HepG2 (cell line): Measurements from ENCODE around the gene BLOC1S4. TPM values are rescaled to one million over a fixed set of nuclear protein-coding genes. Genes with fewer than 3 reads are reported as not detected.

ENCODE experiments used
- ARID5B ChIP-seq: IDR thresholded peaks from 2 replicates; pipeline ENCODE4 v1.4.0; 2020; ENCODE audit warnings: mild to moderate bottlenecking, missing genetic modification reagents
- CEBPB ChIP-seq: IDR thresholded peaks from 2 replicates; pipeline ENCODE4 v1.6.1; 2011; ENCODE audit warnings: low read depth, low read length, improper control_type of control experiment, borderline replicate concordance
- KAT2B ChIP-seq: fragments of 150-350 bp; IDR thresholded peaks from 2 replicates; pipeline ENCODE4 v1.6.1; 2014; ENCODE audit warnings: low read depth, low read length, borderline replicate concordance
- MXD1 ChIP-seq: sonication (generic); formaldehyde crosslinking; IDR thresholded peaks from 2 replicates; pipeline ENCODE4 v1.4.0; 2020; ENCODE audit warnings: mild to moderate bottlenecking, missing genetic modification reagents
- NPAS2 ChIP-seq: sonication (generic); formaldehyde crosslinking; IDR thresholded peaks from 2 replicates; pipeline ENCODE4 v1.8.0; 2022; ENCODE audit warnings: mild to moderate bottlenecking, missing genetic modification reagents, borderline replicate concordance
- RXRB ChIP-seq: IDR thresholded peaks from 2 replicates; pipeline ENCODE4 v1.6.1; 2016; ENCODE audit warnings: borderline replicate concordance, missing genetic modification reagents, missing compliant biosample characterization
- TCF12 ChIP-seq, 2 experiments: fragments of 450-650 bp in 1 of 2; sonication (generic) in 1 of 2; formaldehyde crosslinking in 1 of 2; IDR thresholded peaks; 2 replicates each; pipeline versions ENCODE4 v1.6.1 to v1.8.0; 2017 to 2022; ENCODE audit warnings: antibody characterized with exemption in 1 of 2, mild to moderate bottlenecking in 1 of 2, missing genetic modification reagents in 1 of 2, moderate library complexity in 1 of 2
- ZNF674 ChIP-seq: sonication (generic); formaldehyde crosslinking; IDR thresholded peaks from 2 replicates; pipeline ENCODE4 v1.5.0; 2020; ENCODE audit warnings: low read depth, mild to moderate bottlenecking, missing genetic modification reagents
- ZNF710 ChIP-seq: sonication (generic); formaldehyde crosslinking; IDR thresholded peaks from 2 replicates; pipeline ENCODE4 v1.5.0; 2020; ENCODE audit warnings: mild to moderate bottlenecking, missing genetic modification reagents, borderline replicate concordance
- ZNF747 ChIP-seq: sonication (generic); formaldehyde crosslinking; IDR thresholded peaks from 2 replicates; pipeline ENCODE4 v1.8.1; 2023; ENCODE audit warnings: missing genetic modification reagents, mild to moderate bottlenecking, borderline replicate concordance
- polyA plus RNA-seq, 8 experiments: library from polyadenylated mRNA; depleted of rRNA in 3 of 8; stranded (reverse) in 7 of 8; unstranded in 1 of 8; fragments of >200 nt; fragmentation: Illumina TruSeq in 4 of 8; extraction: Trizol in 4 of 8; gene quantifications; 2 replicates each; pipeline versions ENCODE4 v1.2.1 to v1.2.3, GENCODE V29; 2011 to 2016; ENCODE audit warnings: low read depth in 4 of 8, missing spikeins in 1 of 8, mixed read lengths in 1 of 8; ENCODE audit not compliant: insufficient read depth in 1 of 8
- total RNA-seq, 5 experiments: library from RNA; depleted of rRNA; stranded (reverse); fragments of >200 nt; fragmentation: Illumina TruSeq; extraction: Trizol; gene quantifications; 2 replicates each; pipeline ENCODE4 v1.2.3, GENCODE V29; 2016; ENCODE audit warnings: low read depth in 1 of 5
- TF ChIP-seq, protein P1 (sequence below), 2 experiments: fragments of 450-650 bp in 1 of 2; sonication (generic) in 1 of 2; formaldehyde crosslinking in 1 of 2; IDR thresholded peaks; 2 replicates each; pipeline versions ENCODE4 v1.6.1 to v1.8.0; 2016 to 2022; ENCODE audit warnings: antibody characterized with exemption in 1 of 2, mild to moderate bottlenecking in 1 of 2, missing genetic modification reagents in 1 of 2

Gene BLOC1S4
- total and polyA plus RNA-seq, 2 of the 13 experiments (the other 11 are each of a cell fraction or from before 2014, with no cell fraction given), result 15.5 to 20.9 TPM

DNA sequence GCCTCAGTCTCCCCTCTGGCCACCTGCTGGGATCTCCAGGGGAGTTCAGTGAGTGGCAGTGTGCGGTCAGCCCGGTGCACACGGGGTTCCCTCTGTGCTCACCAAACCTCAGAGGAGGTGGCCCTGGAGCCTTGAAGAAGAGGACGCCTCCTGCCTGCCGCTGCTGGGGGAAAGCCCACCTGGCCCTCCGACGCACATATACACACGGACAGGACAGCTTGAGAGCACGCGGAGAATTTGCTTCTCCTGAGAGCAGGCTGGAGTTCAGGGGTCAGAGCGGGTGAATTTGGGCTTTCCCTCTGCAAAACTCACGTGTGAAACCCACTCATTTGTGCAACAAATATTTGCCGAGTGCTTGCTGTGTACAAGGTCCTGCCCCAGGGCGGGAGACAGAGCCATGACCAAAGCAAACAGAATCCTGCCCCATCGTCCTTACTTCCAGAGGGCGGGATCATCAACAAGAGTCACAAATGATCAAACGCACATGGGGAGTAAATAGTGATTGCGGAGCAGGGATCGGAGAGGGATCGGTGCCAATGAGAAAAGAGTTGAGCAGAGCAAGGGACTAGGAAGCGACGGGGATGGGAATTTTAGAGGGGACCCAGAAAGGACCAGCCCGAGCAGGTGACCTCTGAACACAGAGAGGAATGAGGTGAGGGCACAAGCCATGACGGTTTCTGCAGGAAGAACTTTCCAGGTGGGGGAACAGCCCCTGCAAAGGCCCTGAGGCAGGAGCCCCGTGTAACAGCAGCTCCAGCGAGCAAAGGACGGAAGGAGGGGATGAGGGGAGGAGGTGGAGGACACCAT, 17.6 kb downstream of the BLOC1S4 start (continued):
- peak; percentile 92 for TF ChIP-seq RXRB (CRISPR knock-in tag)
- TF ChIP-seq ARID5B (CRISPR knock-in tag), result peak; percentile 93
- TF ChIP-seq, protein P1, sequence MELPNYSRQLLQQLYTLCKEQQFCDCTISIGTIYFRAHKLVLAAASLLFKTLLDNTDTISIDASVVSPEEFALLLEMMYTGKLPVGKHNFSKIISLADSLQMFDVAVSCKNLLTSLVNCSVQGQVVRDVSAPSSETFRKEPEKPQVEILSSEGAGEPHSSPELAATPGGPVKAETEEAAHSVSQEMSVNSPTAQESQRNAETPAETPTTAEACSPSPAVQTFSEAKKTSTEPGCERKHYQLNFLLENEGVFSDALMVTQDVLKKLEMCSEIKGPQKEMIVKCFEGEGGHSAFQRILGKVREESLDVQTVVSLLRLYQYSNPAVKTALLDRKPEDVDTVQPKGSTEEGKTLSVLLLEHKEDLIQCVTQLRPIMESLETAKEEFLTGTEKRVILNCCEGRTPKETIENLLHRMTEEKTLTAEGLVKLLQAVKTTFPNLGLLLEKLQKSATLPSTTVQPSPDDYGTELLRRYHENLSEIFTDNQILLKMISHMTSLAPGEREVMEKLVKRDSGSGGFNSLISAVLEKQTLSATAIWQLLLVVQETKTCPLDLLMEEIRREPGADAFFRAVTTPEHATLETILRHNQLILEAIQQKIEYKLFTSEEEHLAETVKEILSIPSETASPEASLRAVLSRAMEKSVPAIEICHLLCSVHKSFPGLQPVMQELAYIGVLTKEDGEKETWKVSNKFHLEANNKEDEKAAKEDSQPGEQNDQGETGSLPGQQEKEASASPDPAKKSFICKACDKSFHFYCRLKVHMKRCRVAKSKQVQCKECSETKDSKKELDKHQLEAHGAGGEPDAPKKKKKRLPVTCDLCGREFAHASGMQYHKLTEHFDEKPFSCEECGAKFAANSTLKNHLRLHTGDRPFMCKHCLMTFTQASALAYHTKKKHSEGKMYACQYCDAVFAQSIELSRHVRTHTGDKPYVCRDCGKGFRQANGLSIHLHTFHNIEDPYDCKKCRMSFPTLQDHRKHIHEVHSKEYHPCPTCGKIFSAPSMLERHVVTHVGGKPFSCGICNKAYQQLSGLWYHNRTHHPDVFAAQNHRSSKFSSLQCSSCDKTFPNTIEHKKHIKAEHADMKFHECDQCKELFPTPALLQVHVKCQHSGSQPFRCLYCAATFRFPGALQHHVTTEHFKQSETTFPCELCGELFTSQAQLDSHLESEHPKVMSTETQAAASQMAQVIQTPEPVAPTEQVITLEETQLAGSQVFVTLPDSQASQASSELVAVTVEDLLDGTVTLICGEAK (IDR thresholded peaks at IDR 0.05), result no peak
- TF ChIP-seq, protein P1 (CRISPR knock-in tag; IDR thresholded peaks at IDR 0.05), result peak; percentile 31; the same call in 1 of the 2 replicates
- no peak for TF ChIP-seq TCF12 (IDR thresholded peaks at IDR 0.05)
- TF ChIP-seq TCF12 (CRISPR knock-in tag; IDR thresholded peaks at IDR 0.05), result no peak; the same call in 1 of the 2 replicates
- no peak for TF ChIP-seq KAT2B
- TF ChIP-seq ZNF710, result no peak
- TF ChIP-seq ZNF674 (CRISPR knock-in tag), result no peak
- peak; percentile 59; the same call in 1 of the 2 replicates for TF ChIP-seq ZNF747 (CRISPR knock-in tag)
- no peak for TF ChIP-seq NPAS2 (CRISPR knock-in tag)
- peak; percentile 67; the same call in 1 of the 2 replicates for TF ChIP-seq CEBPB
- no peak for TF ChIP-seq MXD1 (CRISPR knock-in tag)
